ENCODE results near the gene CACNA2D3.
"Not testable (repeated sequence)": the region's sequence is repeated elsewhere in the genome, so short reads cannot be mapped to it uniquely, and the experiment has no call there.

The CACNA2D3 gene

DNA sequence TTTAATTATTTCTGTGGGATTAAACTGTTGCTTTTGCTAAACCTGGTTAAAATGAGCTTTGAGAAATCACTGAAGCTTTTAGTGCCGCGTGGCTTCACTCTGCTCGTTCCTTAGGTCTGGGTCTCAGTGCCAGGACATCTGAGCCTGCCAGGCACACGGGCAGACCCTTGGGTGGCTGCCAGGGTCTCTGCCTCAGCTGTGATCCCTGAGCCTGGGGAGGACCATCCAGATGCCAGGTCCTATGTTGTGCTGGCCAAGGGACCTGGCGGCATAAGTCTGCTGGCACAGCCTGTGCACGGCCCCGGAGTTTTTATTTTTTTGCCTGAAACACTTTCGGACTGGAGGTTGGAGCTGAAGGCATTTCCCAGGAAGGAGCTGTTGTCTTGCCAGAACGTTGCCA, 477.4 kb downstream of the CACNA2D3 start:
- DNase-seq, result no peak

DNA sequence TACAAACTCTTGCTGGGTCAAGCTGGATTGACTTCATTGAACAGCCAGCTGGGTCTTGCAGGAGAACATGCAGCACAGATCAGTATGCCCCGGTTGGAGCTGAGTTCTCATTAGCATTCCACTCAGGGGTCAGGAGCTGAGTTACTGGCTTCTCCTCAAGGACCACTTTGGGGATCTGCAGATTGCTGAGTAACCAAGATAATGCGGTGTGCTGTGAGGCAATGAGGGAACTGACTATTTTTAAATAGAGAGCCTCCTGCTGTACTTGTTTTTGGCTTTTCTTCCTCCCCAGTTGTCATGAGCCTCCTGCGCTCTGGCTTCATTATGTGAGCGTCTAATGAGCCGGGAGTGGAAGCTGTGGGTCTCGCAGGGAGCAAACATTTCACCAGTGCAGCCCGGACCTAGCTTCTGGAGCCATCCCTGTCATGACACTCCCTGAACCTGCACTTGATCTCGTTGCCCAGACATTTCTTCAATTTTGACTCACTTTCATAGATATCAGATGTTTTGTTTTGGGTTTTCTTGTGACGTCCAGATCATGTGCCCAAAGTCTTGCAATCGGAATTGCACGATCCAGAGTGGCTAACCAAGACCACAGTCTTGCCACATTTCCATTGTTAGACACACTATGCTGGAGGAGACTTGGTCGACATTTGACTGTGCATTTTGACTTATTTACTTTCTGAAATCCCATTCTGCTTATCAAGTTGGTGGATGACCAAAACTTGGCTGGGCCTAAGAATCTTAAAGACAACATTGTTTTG, 478.3 kb downstream of the CACNA2D3 start:
- no peak for DNase-seq

DNA sequence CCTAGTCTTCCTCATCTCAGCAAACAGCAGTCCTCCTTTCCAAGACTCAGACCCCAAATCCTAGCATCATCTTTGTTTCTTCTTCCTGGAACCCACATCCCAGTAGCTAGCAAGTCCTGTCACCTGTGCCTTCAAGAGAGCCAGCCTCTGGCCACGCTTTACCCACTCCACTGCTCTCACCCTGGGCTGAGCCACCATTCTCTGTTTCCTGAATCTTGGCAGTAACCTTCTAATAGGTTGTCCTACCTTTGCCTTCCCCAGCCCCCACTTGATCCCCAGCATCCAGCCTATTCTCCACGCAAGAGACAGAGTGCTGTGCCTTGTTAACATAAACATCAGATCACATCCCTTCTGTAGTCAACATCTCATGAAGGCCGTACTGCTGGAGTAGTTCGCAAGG, 482.1 kb downstream of the CACNA2D3 start:
- no peak for DNase-seq

DNA sequence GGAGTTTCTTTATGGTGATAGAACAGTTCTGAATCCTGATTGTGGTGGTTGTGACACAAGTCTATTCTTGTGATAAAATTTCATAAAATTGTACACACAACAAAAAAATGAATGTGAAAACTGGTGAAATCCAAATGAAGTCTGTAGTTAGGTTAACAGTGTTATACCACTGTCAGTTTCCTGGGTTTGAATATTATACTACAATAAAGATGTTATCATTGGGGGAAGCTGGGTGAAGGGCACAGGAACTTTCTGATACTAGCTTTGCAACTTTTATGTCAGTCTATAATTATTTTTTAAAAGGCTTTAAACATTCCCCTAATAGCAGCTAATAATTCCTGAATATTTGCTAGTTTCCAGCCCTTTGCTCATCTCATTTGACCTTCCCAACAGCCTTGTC, 485.7 kb downstream of the CACNA2D3 start:
- no peak for DNase-seq

DNA sequence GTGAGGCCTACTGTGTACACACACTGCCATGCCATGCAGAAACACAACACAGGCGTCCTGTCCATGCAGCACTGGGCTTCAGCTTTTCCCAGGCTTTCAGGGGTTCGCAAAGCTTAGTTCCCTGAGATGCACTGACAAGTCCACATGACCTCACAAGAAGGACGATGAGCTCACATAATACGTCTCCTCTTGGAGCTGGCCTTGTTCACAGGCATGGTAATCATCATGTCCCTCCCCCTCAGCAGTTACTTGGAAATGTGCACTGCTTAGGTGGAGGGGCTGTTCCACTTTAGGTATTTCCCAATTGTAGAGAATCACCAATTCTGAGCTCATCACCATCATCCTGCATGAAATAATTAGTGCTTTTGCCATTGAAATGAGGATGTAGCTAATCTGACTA, 496.7 kb downstream of the CACNA2D3 start:
- no peak for DNase-seq

DNA sequence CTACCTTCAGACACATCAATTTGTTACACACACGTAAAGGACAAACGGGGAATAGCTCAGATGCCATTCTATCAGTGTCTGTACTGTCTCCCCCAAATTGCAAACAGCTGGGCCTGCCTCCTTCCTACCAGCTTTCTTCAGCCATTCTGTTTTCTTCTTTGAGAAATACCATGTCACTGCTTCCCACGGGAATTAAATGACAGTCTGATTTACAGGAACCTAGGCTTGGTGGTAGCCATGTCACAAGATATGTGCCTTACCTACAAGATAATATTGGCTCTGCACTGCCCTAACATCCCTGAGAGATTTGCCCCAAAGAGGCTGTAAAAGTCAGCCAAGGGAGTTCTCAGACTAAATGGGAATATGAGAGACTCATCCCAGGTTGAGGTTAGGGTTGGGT, 497.2 kb downstream of the CACNA2D3 start:
- no peak for DNase-seq

DNA sequence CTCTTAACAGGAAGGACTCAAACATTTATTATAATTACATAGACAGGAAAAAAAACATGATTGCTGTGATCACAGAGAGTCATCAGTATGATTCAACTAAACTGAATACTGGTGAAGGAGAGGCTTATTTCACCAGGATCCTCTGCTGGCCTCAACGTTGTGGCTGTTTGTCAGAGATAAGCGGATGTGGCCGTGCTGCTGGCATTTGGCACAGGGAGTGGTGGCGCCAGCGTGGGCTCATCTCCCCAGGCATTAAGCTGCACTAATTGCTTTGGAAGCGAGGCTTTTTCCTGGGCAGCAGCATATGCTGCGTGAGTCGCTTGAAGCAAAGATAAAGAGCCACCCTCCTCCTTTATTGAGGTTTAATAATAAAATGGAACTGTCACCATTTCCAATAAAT, 498.8 kb downstream of the CACNA2D3 start:
- no peak for DNase-seq

DNA sequence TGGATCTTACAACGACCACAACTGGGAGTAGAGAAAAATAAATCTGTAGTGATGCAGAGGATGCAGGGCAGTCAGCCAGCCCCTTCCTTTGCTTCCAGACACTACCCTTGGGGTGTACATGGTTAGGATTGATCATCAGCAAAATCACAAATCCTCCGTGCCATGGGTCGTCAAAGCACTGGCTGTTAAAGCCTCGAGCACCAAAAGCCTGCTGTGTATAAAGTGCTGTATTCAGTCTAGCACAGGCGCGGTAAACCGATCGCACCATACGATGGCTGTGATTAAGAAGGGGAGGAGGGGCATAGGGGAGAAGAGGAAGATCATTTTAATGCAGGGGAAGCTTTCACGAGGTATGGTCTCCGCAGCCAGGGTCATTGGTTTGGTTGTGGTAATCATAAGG, 500.3 kb downstream of the CACNA2D3 start:
- DNase-seq, result no peak

DNA sequence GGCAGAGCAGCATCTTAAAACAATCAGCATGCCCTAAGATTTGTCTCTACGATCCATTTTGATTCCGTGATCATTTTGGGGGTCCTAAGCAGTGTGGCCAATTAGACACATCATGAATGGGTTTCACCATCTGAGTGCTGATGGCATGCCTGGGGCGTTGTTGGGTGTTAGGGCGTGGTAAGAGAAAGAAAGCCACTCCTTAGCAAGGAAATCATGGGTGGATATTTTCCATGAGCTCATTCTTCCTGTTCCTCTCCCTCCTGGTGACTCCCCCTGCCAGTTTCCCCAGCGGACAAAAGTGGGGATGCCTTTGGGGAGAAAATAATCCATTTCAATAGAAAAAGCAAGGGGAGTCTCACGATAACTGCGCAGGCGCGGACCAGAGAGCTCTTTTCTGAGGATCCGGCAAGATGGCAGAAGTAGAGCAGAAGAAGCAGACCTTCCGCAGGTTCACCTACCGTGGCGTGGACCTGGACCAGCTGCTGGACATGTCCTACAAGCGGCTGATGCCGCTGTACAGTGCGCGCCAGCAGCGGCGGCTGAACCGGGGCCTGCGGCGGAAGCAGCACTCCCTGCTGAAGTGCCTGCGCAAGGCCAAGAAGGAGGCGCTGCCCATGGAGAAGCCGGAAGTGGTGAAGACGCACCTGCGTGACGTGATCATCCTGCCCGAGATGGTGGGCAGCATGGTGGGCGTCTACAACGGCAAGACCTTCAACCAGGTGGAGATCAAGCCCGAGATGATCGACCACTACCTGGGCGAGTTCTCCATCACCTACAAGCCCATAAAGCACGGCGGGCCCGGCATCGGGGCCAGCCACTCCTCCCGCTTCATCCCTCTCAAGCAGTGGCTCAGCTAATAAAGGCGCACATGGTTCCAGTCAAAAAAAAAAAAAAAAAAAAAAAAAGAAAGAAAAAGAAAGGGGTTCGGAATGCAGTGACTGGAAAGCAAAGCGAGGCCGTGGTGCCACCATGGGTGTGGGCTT, 503.7 kb downstream of the CACNA2D3 start:
- DNase-seq, result no peak

DNA sequence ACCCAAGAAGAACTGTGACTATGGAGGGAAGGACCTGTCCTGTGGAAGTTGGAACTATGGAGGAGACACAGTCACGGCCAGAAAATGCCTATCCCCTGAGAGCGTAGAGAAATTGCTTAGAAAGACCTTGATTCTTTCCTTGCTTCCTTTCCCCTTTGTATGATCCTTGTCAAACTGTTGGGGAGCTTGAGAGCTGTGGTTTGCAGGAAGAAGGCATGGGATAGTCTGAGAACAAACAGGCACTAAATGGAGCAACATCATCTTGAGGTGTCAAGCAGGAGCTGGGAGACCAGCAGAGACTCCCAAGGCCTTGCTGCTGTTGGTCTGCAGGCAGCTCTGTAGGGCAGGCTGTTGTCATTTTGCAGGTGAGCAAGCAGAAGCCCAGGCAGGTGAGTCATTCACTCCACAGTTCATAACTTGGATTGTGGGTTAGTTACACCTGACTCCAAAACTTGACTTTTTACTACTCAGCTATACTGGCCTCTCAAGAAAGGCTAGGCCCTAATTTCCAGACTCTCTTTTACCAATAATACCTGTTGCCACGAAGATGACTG, 506.6 kb downstream of the CACNA2D3 start:
- DNase-seq, result no peak

DNA sequence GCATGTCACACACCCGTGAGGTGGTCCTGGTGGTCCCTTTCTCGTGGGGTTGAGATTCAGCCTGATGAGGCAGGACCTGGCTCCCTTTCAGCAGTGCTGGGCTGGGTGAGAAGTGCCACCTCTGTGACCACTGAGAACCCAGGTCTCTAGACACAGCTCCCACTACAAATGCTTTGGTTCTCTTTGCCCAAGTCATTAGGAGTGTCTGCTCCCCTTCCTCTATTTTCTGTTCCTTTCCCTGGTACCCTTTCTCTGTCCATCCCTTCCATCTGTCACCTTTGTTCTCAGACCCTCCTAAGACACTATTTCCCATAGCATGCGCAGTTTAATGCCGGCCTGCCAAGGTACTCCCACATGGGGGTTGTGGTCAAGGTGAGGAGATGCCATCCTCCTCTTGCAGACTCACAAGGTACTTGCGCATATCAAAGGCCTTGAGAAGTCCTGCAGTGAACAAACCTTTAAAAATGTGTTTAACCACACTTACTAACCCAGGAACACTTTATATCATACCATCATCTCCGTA, 507.8 kb downstream of the CACNA2D3 start:
- DNase-seq, result no peak

DNA sequence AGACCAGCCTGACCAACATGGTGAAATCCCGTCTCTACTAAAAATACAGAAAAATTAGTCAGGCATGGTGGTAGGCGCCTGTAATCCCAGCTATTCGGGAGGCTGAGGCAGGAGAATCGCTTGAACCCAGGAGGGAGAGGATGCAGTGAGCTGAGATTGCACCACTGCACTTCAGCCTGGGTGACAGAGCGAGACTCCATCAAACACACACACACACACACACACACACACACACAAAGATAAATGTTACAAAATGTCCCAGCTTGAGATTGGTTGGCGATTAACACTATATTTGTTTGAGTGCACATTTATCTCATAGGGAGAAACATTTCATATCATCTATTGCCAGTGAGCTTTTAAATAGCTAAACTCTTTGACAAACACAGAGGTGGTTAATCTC, 508.6 kb downstream of the CACNA2D3 start:
- DNase-seq, result not testable (repeated sequence)

DNA sequence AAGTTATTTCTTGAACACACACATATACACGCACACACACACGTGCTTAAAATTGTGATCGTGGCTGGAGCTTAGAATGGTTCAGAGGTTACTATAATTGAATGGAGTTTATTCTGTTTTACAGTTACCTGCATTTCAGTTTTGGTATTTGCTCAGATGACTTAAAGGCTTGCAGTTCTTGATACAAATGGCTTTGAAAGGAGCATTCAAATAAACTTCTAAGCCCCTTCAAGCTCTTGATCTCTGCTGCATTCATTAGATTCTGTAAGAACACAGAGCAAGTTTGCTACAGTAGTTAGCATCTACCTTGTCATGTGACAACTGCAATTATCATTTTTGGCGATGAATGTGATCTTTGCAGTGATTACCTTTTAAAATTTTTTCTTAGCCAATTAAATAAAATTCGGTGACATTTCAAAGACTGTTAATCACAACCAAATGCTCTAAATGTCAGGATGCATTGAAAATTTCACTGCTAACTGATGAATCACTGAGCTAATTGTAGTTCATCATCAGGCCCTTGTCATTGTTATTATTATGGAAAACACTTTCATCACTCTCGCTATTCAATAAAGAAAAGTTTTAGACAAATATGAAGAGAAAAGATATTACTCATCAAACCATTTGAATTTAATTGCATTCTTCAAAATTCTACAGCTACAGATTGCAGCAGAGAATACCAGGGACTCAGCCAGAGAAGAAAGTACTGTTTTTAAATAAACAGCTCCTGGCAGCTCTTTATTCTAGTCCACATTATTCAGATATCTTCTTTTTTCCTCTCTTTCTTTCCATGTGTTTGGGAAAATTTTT, 509.4 kb downstream of the CACNA2D3 start:
- DNase-seq, result no peak

DNA sequence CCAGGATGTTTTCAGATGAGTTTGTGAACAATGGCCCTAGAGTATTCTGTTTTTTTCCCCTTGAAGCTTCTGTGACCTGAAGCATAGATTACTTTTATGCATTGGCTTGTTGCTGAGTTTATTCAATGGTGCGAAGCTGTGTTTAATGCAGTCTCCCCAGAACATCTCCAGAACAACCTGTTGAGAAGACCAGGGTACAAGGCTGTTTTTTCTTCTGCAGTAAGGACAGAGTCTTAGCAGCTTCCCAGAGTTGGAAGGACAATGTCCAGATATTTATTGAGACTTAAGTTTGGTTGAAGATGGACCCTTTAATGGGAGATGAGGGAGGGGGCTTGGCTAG, 509.9 kb downstream of the CACNA2D3 start:
- DNase-seq, result no peak

DNA sequence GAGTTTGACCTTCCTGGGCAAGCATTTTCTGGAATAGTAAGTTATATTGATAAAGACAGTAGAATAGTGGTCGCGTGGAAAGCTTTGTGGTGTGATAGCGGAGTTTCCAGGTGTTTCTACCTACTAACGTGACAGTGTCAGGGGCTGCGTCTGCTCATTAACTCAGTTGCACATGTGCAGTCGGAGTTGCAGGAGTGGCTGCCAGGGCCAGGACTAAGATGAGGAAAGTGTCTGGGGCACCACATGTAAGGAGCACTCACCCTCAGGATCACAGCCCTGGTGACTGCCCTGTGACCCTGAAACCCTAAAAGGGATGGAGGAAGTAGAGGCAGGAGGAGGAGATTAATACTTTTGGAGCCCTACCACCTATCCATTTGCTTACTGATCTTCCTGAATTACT, 510.5 kb downstream of the CACNA2D3 start:
- DNase-seq, result no peak

DNA sequence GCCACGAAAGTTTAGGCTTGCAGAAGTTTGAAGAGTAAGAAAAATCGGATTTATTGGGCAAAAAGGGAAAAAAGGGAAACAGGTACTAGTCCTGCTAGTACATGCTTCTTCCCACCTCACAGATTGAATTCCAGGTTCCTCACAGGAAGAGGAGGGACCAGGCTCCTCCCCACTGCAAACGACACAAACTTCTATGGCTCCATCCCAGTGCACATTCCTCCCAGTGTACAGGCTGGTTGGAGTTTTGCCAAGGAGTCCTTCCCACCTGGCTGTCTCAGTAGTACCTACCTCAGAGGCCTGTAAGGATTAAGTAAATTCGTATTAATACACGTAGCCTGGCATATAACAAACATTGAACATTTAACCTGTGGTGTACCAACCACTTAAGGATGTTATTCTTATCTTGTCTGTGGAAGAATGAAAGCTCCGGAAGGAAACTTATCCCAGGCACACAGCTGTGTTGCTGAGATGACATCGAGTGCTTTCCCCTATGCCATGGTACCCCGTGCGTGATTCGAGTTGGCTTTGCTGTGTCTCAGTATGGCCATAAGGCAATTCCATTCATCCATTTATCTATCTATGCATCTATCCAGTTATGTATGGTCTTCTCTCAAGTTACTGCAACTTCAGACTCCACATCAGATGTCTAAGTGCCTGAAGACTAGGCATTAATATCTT, 511.2 kb downstream of the CACNA2D3 start:
- no peak for DNase-seq

DNA sequence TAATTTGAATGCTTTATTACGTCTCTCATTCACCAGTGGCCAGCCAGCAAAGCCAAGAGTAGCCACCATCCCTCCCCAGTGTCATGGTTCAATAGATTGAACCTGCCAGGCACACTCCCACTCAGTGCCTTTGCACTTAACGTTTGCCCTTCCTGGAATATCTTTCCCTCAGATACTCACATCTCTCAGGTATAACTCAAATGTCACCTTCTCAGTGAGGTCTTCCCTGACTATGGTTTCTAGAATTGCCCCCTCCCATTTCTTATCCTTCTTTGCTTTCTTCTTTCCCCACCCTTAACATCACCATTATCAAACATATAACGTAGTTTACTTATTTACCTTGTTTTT, 511.7 kb downstream of the CACNA2D3 start:
- DNase-seq, result no peak

DNA sequence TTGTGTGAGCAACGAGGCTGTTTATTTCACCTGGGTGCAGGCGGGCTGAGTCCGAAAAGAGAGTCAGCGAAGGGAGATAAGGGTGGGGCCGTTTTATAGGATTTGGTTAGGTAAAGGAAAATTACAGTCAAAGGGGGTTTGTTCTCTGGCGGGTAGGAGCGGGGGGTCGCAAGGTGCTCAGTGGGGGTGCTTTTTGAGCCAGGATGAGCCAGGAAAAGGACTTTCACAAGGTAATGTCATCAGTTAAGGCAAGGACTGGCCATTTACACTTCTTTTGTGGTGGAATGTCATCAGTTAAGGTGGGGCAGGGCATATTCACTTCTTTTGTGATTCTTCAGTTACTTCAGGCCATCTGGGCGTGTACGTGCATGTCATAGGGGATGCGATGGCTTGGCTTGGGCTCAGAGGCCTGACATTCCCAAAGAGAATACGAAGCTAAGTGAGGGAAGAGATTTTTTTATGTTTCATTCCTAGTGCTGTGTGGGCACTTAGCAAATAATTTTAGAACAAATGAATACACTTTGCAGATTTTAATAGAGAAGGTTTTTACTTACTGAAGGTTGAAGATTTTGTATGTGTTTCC, 517.5 kb downstream of the CACNA2D3 start:
- not testable (repeated sequence) for DNase-seq

DNA sequence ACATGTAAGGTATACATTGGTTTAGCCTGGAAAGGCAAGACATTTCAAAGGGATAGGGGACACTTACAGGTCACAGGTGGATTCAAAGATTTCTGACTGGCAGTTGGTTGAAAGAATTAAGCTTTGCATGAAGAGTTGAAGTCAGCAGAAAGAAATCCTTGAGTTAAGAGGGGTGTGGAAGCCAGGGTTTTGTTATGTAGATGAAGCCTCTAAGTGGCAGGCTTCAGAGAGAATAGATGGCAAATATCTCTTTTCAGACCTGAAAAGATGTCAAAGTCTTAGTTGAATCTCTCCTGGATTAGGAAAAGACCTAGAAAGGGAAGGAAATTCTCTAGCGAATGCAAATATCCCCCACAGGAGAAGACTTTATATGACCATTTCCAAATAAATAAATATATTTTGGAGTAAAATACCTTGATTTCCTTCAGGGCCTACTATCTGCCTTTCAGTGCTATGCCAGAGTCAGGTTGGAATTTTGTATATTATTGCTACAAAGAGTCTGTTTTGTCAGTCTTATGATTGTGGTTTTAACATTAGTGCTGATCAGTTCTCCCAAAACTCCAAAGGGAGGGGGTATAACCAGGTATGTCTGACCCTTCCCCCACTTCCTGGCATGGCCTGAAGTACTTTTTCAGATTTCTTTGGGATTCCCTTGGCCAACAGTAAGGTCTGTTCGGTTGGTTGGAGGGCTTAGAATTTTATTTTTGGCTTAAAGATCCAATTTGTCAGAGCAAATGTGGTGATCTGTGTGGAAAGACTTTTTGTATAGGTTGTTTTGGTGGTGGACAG, 519.1 kb downstream of the CACNA2D3 start:
- DNase-seq, result no peak

DNA sequence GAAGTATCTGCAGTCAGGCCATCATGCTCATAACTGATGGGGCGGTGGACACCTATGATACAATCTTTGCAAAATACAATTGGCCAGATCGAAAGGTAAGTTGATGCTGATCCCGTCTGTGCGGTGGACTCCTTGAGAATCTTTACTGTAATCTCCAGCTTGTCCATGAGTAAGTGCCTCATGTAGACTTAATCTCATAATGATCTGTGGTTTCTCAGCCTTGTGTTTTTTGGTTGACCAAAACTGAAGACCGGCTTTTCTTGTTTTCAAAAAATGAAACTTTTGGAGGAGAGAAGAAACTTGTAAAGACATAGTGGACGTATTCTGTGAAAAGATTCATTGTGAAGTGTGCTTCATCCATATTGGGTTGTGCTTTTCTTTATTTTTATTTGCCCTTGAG, 519.8 kb downstream of the CACNA2D3 start:
- DNase-seq, result no peak

DNA sequence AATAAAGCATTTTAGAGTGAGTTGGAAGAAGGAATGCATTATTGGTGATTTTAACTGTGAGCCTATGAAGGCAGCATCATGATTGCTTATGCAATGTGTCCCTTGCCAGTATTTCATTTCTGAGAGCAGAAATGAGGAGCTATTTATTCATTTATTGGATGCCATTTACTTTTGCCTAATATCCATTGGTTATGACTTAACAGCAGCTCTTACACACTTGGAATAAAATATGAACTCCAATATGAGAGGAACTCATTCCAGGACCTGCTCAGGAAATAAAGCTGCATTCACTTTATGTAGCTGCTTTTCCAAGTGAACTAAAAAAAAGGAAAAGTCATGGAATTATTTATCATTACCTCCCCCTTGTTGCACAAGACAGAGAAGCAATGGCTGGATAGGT, 525.4 kb downstream of the CACNA2D3 start:
- no peak for DNase-seq

All from stimulated activated naive CD4-positive, alpha-beta T cell treated with Interleukin-2 at 50 U/mL for 16 hours (primary cell).